B cell (primary cell): Measurements from ENCODE around the gene PRDM2.
"Not testable (repeated sequence)": the region's sequence is repeated elsewhere in the genome, so short reads cannot be mapped to it uniquely, and the experiment has no call there.

ENCODE experiments used
- CTCF ChIP-seq: fragments of 200-600 bp; IDR thresholded peaks from one replicate; pipeline ENCODE4 v1.8.0; 2022; ENCODE audit warnings: antibody characterized with exemption, mild to moderate bottlenecking
- EZH2 ChIP-seq: IDR thresholded peaks from 2 replicates; pipeline ENCODE4 v1.6.1; 2012; ENCODE audit warnings: borderline replicate concordance, low read depth, mild to moderate bottlenecking, moderate library complexity, low read length; ENCODE audit not compliant: insufficient read depth, poor library complexity, severe bottlenecking

- not testable (repeated sequence) for TF ChIP-seq CTCF, EZH2
Measured at GRCh38 chr1:13715616-13716287, 15.8 kb downstream of the PRDM2 start.
